HT-29 (cell line): Measurements from ENCODE around the gene LTK. TPM values are rescaled to one million over a fixed set of nuclear protein-coding genes. Genes with fewer than 3 reads are reported as not detected.
"Not testable (repeated sequence)": the region's sequence is repeated elsewhere in the genome, so short reads cannot be mapped to it uniquely, and the experiment has no call there.

ENCODE experiments used
- DNase-seq: peaks from one replicate; pipeline ENCODE4 v3.0.0-alpha.2; 2015; ENCODE audit warnings: low spot score
- total RNA-seq: library from RNA; depleted of rRNA; stranded (reverse); fragments of >200 nt; shearing (Covaris generic); gene quantifications from 2 replicates; pipeline ENCODE4 v1.2.3, GENCODE V29; 2014; rRNA removed

Gene LTK
- total RNA-seq, 1 experiment from 2014 or later, result 0.05 TPM

GRCh38 chr15:41474941-41475340 lies 38.7 kb downstream of the LTK start:
- no peak for DNase-seq

- DNase-seq, result peak; percentile 72
These were observed 39.2 kb downstream of the LTK start for GRCh38 chr15:41474436-41474835.

- no peak for DNase-seq
These were observed 40.2 kb downstream of the LTK start for GRCh38 chr15:41473418-41473817.

GRCh38 chr15:41469644-41470043 lies 44.0 kb downstream of the LTK start:
- DNase-seq, result not testable (repeated sequence)

- DNase-seq, result no peak
These were observed 46.9 kb downstream of the LTK start for GRCh38 chr15:41466711-41467110.

- peak; percentile 76 for DNase-seq
These were observed 47.7 kb downstream of the LTK start for GRCh38 chr15:41465822-41466421.

GRCh38 chr15:41464889-41465580 lies 48.6 kb downstream of the LTK start:
- no peak for DNase-seq

- DNase-seq, result no peak
These were observed 51.4 kb downstream of the LTK start for GRCh38 chr15:41462084-41462795.

Other genes starting within 250 kb of the LTK start
- gene OIP5, start 181.2 kb downstream of the LTK start, total RNA-seq, result 40.2 and 46.1 TPM in 2 replicates
- gene NUSAP1, start 180.9 kb downstream of the LTK start, total RNA-seq, result 167 and 222 TPM in 2 replicates
- gene NDUFAF1, start 111.3 kb downstream of the LTK start, total RNA-seq, result 11.2 and 11.4 TPM in 2 replicates
- 13.4 and 21.0 TPM in 2 replicates for gene RTF1, start 96.7 kb downstream of the LTK start, total RNA-seq
- gene ITPKA, start 20.0 kb downstream of the LTK start, total RNA-seq, result 7.3 and 9.7 TPM in 2 replicates
- 37.5 and 43.7 TPM in 2 replicates for gene RPAP1, start 30.4 kb upstream of the LTK start, total RNA-seq
- gene TYRO3, start 45.4 kb upstream of the LTK start, total RNA-seq, result 9.2 and 12.3 TPM in 2 replicates
- 7.5 and 10.5 TPM in 2 replicates for gene MGA, start 146.6 kb upstream of the LTK start, total RNA-seq